Hepatocyte (in vitro differentiated cells): ENCODE measurements around the gene DPYD. TPM values are rescaled to one million over a fixed set of nuclear protein-coding genes. Genes with fewer than 3 reads are reported as not detected.
A peak's percentile ranks its signal among the peaks of the same experiment; 100 is the strongest.

Experiments used
- DNase-seq: peaks from one replicate; pipeline ENCODE4 v3.0.0-alpha.2; 2016; ENCODE audit warnings: low spot score
- H2AFZ ChIP-seq: fragments of 200-600 bp; sonication (generic); 2 replicates; pipeline ENCODE4 v1.6.0; 2016; ENCODE audit warnings: antibody characterized with exemption, mild to moderate bottlenecking
- H3K27ac ChIP-seq: fragments of 200-600 bp; sonication (generic); 2 replicates; pipeline ENCODE4 v1.5.1; 2016; ENCODE audit warnings: mild to moderate bottlenecking
- H3K27me3 ChIP-seq: fragments of 200-600 bp; sonication (generic); 2 replicates; pipeline ENCODE4 v1.6.1; 2016
- H3K36me3 ChIP-seq: fragments of 200-600 bp; sonication (generic); replicated peaks from 2 replicates; pipeline ENCODE4 v1.5.1; 2016; ENCODE audit warnings: low read depth; ENCODE audit not compliant: insufficient read depth
- H3K4me1 ChIP-seq: fragments of 200-600 bp; sonication (generic); 2 replicates; pipeline ENCODE4 v1.5.1; 2016; ENCODE audit warnings: mild to moderate bottlenecking, moderate library complexity; ENCODE audit not compliant: insufficient read depth
- H3K4me2 ChIP-seq: fragments of 200-600 bp; sonication (generic); 2 replicates; pipeline ENCODE4 v1.6.0; 2016
- H3K4me3 ChIP-seq: fragments of 200-600 bp; sonication (generic); 2 replicates; pipeline ENCODE4 v1.5.1; 2016; ENCODE audit warnings: mild to moderate bottlenecking
- H3K79me2 ChIP-seq: fragments of 200-600 bp; sonication (generic); 2 replicates; pipeline ENCODE4 v1.6.0; 2017; ENCODE audit warnings: mild to moderate bottlenecking
- H3K9me2 ChIP-seq: fragments of 200-600 bp; sonication (generic); replicated peaks from 2 replicates; pipeline ENCODE4 v1.6.0; 2017; ENCODE audit warnings: mild to moderate bottlenecking; ENCODE audit not compliant: insufficient read depth
- H3K9me3 ChIP-seq: fragments of 200-600 bp; sonication (generic); 2 replicates; pipeline ENCODE4 v1.5.1; 2016; ENCODE audit warnings: low read depth, mild to moderate bottlenecking
- H4K20me1 ChIP-seq: fragments of 200-600 bp; sonication (generic); 2 replicates; pipeline ENCODE4 v1.6.0; 2016; ENCODE audit warnings: mild to moderate bottlenecking; ENCODE audit not compliant: insufficient read depth, poor library complexity, severe bottlenecking
- EZH2 ChIP-seq: fragments of 200-600 bp; sonication (generic); IDR thresholded peaks from 2 replicates; pipeline ENCODE4 v1.6.1; 2016; ENCODE audit warnings: antibody characterized with exemption, mild to moderate bottlenecking, borderline replicate concordance
- EZH2phosphoT487 ChIP-seq: fragments of 200-600 bp; sonication (generic); IDR thresholded peaks from one replicate; pipeline ENCODE4 v1.6.1; 2018; ENCODE audit warnings: antibody characterized with exemption, mild to moderate bottlenecking, low read depth, moderate library complexity; ENCODE audit not compliant: unreplicated experiment, severe bottlenecking
- WGBS: methylation state at CpG from one replicate; pipeline ENCODE4 v1.1.6; 2016; ENCODE audit warnings: low lambda C conversion rate; ENCODE audit errors: missing lambda C conversion rate; 5-methylcytosine and 5-hydroxymethylcytosine counted together
- polyA plus RNA-seq: library from polyadenylated mRNA; unstranded; fragments of >200 nt; fragmentation: Nextera tagmentation; extraction: Ambion mirVana; gene quantifications from 2 replicates; pipeline ENCODE4 v1.2.1, GENCODE V29; 2016
- total RNA-seq: library from RNA; depleted of rRNA; stranded (reverse); fragments of >200 nt; gene quantifications from 2 replicates; pipeline ENCODE4 v1.2.3, GENCODE V29; 2014
- TF ChIP-seq, protein P1 (sequence below): fragments of 200-600 bp; sonication (generic); IDR thresholded peaks from 2 replicates; pipeline ENCODE4 v1.5.1; 2016; ENCODE audit warnings: antibody characterized with exemption, mild to moderate bottlenecking; ENCODE audit not compliant: poor library complexity

DPYD gene
- total and polyA plus RNA-seq, 2 experiments from 2014 or later, result 7.5 to 21.8 TPM

DNA sequence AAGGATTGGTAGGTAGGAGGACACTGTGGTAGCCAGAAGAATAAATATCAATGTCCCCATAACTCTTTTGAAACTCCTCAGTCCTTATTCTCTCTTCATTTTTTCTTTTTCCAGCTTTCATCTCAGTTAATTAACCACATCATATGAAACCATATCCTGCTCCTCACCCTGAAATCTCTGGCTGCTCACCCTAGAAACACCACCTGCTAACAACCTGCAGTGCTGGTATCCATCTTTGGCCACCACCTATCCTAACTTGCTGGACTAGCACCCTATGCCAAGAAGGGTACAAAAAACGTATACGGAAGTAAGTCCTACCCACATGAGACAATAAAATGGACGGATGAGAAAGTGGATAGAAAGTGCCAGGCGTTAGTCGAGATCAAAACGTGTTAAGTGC, 13.7 kb upstream of the DPYD start:
- H3K4me3 ChIP-seq, result no peak overlapping the region
- no peaks in the 10 kb centered on the region for H3K4me1 ChIP-seq
- no peak overlapping the region for H3K27ac ChIP-seq
- H3K9me3 ChIP-seq, result no peaks in the 10 kb centered on the region
- H3K36me3 ChIP-seq, result no peaks in the 10 kb centered on the region
- H2AFZ ChIP-seq, result no peak overlapping the region
- no peaks in the 10 kb centered on the region for H3K9me2 ChIP-seq
- no peaks in the 10 kb centered on the region for H3K27me3 ChIP-seq
- no peak overlapping the region for H3K4me2 ChIP-seq
- H3K79me2 ChIP-seq, result no peaks in the 10 kb centered on the region
- TF ChIP-seq EZH2phosphoT487 (no peak), EZH2 (no peak)
- TF ChIP-seq, protein P1, sequence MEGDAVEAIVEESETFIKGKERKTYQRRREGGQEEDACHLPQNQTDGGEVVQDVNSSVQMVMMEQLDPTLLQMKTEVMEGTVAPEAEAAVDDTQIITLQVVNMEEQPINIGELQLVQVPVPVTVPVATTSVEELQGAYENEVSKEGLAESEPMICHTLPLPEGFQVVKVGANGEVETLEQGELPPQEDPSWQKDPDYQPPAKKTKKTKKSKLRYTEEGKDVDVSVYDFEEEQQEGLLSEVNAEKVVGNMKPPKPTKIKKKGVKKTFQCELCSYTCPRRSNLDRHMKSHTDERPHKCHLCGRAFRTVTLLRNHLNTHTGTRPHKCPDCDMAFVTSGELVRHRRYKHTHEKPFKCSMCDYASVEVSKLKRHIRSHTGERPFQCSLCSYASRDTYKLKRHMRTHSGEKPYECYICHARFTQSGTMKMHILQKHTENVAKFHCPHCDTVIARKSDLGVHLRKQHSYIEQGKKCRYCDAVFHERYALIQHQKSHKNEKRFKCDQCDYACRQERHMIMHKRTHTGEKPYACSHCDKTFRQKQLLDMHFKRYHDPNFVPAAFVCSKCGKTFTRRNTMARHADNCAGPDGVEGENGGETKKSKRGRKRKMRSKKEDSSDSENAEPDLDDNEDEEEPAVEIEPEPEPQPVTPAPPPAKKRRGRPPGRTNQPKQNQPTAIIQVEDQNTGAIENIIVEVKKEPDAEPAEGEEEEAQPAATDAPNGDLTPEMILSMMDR, result no peak
- no peak for DNase-seq
- 92% methylated on average over 6 of the region's 6 CpGs for WGBS
- no peaks in the 10 kb centered on the region for H4K20me1 ChIP-seq

DNA sequence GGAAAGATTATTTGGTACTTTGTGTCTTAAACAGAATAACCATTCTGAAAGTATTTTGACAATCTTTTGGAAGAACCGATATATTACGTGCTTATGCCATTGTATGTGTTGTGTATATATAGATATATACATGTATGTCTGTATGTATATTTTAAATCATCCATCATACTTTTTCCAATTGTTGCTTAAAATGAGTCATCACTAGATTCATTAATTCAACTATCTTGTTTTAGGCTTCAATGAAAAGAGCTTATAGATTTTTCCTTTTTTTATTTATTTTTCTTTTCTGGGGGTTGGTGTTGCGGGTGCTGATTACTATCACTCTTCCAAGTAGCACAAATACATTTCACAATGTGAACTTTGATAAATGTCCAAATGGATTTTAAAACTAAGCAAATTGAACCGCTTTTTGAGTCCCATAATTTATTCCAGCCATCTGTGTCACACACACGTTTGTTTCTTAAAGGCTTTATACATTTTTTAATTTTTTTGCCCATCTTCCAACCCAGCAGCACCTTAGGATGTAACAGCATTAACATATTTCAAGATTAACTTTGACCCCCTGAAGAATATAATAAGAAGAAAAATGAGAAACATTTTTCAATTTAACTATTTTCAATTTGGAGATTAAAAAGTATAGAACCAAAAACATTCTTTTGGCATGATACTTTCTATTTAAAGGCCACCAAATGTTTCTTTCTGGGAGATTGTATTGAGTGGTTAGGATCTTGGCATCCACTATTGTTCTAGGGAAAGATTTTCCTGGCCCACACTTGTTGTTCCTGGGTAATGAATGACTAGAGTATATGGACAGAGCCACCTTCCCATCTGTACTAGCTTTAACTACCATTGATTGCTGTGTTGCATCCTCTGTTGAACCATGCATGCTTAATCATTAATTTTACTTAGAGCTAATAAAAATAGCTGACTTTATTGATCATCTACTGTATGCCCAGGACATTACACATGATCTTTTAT, 9.3 kb upstream of the DPYD start:
- no peaks in the 10 kb centered on the region for H3K79me2 ChIP-seq
- no peaks in the 10 kb centered on the region for H3K9me2 ChIP-seq
- H3K9me3 ChIP-seq, result no peaks in the 10 kb centered on the region
- no peak for DNase-seq
- WGBS, result 75% methylated on average over 5 of the region's 5 CpGs
- no peak overlapping the region for H3K4me3 ChIP-seq
- no peak overlapping the region for H3K27ac ChIP-seq
- H3K36me3 ChIP-seq, result no peaks in the 10 kb centered on the region
- TF ChIP-seq EZH2phosphoT487, result no peak
- TF ChIP-seq EZH2, result no peak
- TF ChIP-seq, protein P1, result no peak
- no peak overlapping the region for H3K4me2 ChIP-seq
- no peaks in the 10 kb centered on the region for H4K20me1 ChIP-seq
- no peak overlapping the region for H2AFZ ChIP-seq
- H3K4me1 ChIP-seq, result no peaks in the 10 kb centered on the region
- no peaks in the 10 kb centered on the region for H3K27me3 ChIP-seq

DNA sequence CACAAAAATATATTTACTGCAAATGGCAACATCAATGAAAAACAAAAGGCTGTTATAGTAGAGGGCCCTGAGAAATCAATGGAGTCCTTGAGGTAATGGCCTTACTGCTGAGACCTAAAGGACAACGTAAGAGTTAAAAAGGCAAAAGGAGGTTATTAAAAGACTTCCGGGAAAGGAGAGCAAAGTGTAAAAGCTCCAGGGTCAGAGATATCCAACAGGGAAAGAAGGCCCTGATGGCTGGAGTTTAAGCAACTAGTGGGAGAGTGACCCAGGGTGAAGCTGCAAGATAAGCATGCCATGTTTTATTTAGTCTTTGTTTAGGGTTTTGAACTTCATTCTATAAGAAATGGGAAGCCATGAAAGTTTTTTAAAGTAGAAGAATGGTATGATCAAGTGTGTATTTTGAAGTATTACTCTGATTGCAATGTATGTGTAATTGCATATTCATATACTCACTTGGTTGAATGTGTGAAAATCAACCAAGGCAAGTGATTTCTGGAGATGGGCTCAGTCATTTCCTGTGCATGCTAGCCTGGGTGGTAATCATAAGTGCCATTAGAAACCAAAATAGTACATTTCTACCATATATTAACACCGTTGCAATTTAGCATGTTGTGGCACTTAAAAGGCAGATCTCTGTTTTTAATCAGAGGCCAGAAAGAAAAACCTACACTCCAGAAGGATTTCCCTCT, 5.3 kb upstream of the DPYD start:
- 61% methylated on average over 3 of the region's 3 CpGs for WGBS
- no peak overlapping the region for H3K4me3 ChIP-seq
- no peaks in the 10 kb centered on the region for H3K4me1 ChIP-seq
- no peaks in the 10 kb centered on the region for H3K27me3 ChIP-seq
- no peaks in the 10 kb centered on the region for H3K9me3 ChIP-seq
- H3K27ac ChIP-seq, result no peak overlapping the region
- peak overlapping the region; percentile 11 for H2AFZ ChIP-seq
- no peaks in the 10 kb centered on the region for H4K20me1 ChIP-seq
- no peak for DNase-seq
- H3K36me3 ChIP-seq, result no peaks in the 10 kb centered on the region
- TF ChIP-seq EZH2 (no peak), EZH2phosphoT487 (no peak)
- TF ChIP-seq, protein P1, result no peak
- H3K9me2 ChIP-seq, result no peaks in the 10 kb centered on the region
- H3K4me2 ChIP-seq, result no peak overlapping the region
- no peaks in the 10 kb centered on the region for H3K79me2 ChIP-seq
